Left colon (tissue), 2 donors: ENCODE measurements around the gene LMOD1. TPM values are rescaled to one million over a fixed set of nuclear protein-coding genes. Genes with fewer than 3 reads are reported as not detected.

Source experiments
- ATAC-seq: fragments of 200-7000 bp; cut with Tn5 transposase; one replicate; pipeline ENCODE4 v1.9.1; 2020; ENCODE audit warnings: mild to moderate bottlenecking, moderate library complexity
- DNase-seq, 2 donors: peaks; one replicate each; pipeline ENCODE4 v3.0.0-alpha.2; 2020
- intact Hi-C, 2 donors: fragments of 100-400 bp; cut with DNase I in 1 of 2; cut with micrococcal nuclease in 1 of 2; formaldehyde crosslinking; loops; one replicate each; pipeline versions ENCODE4 v1.11.2 to v1.14.0; 2022; cut with DNase I, micrococcal nuclease
- total RNA-seq, 2 donors: library from RNA; stranded (reverse); fragmentation: NEBNext Ultra II Directional; extraction: Animal tissue kit (Norgen Biotek cat#: 25700); gene quantifications; one replicate each; pipeline ENCODE4 v1.2.1, GENCODE V29; 2021
- donor health status: DM: no; HTN: no; CAD: no.
- donor health status: DM: yes; HTN: yes; CAD: no.

The LMOD1 gene
- total RNA-seq, 2 donors from 2014 or later: 9.4 to 58.4 TPM

DNA sequence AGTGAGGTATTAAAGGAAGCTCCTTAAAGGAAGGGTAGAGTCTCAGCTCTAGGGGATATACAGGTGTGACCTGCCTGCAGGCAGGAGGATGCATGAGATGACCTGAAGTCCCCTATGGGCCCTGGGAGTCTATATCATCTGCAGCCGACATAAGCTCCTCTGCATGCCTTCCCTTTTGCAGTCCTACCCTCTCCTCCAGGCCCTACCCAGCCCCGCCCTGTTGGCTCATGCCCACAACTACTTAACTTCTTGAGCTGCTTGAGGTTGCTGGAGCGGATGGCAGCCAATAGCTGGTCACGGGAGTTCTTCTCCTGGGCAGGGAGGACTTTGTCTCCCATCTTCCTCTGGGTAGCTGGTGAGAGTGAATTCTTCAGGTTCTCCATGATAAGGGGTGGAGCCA lies 47.4 kb downstream of the LMOD1 start:
- intact Hi-C loops: loop anchor here in 1 of 2 donors (10.0 kb wide), 1 partner anchor 76 kb away; no protein-coding TSS in a partner anchor
- ATAC-seq (no peak), DNase-seq (no peak)

DNA sequence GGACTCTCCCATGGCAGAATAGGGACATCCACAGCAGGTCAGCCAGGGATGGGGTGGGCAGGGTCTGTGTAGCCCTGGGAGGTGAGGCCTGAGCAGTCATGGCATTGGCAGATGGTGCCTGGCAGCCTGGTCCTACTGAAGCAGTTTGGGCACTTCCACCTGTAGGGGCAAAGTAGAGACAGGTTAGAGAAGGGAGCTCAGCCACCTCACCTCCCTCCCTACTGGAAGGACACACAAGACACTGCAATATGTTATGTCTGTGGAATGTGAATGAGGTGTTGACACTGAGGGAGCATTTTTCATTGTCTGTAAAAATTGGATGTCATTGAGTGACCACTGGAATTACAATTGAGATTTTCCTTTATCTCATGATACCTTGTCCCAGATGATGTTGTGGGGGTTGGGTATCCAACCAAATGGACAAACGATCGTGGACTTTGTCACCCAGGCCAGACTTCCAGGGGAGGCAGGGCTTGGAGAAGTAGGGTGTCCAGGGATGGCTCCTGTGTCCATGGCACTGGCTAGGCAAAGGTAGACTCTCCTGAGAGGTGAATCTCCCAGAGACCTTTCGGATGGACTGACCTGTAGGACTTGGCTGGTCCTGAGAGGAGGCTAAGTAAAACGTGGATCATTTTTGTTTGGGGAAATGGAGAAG lies 48.0 kb downstream of the LMOD1 start:
- ATAC-seq (no peak), DNase-seq (no peak)
- intact Hi-C loops: loop anchor here in 1 of 2 donors (10.0 kb wide), 1 partner anchor 76 kb away; no protein-coding TSS in a partner anchor

DNA sequence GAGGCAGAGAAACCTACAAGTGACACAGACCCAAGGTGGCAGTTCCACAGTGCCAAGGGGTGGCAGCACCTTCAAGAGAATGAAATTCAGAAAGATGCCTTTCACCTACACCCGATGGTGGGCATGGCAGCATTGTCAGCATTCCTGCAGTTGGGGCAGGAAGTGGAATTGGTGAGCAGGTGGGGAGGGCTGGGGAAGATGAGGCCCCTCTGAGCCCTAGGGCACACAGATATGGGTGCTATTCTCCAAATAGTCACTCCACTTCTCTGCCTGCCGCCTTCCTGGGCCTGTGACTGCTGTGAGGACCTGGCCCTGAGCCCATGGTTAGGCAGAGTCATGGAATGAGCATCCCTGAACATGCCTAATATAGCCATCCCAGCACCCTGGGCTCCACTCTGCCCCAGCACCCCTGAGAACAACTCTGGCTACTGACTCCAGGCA lies 49.4 kb downstream of the LMOD1 start:
- ATAC-seq: peak; percentile 15
- intact Hi-C loops: loop anchor here in 1 of 2 donors (10.0 kb wide), 1 partner anchor 78 kb away; no protein-coding TSS in a partner anchor
- DNase-seq: peak in 1 of 2 donors; percentile 61

DNA sequence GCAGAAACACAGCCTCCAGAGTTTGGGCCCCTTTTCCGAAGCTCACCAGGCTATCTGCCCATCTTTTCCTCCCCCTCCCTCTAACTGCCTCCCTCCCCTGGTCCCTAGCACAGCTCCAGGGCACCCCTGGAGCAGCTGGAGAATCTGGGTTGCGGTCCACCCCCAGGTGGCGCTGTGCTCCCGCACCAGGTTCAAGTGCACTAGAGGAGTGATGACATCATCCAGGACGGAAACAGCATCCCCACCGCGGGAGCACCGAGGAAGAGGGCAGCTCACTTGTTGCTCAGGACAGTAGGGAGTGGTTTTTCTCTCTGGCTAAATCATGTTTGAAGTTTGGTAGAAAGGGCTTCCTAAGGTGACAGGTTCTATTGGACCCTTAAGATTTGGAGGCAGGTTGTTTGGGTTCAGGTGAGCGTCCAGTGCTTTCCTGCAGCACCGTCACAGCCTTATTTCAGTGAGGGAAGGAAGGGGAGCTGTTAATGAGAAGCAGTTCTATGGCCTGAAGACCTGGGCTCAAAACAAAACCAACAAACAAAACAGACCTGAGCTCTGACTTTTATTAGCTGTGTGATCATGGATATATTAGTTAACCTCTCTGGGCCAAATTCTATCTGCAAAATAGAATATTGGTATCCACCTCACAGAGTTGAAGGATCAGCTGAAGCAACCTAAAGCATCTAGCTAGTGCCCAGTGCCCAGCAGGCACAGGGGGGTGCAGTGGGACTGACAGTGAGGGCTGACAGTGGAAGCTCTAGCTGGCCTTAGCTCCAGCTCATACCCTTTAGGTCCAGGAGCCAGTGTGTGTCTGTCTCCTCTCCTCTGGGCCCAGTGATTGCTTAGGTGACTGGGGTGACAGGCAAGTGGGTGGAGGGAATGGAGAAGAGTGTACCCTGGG lies 50.2 kb downstream of the LMOD1 start:
- peak; percentile 96 for ATAC-seq
- DNase-seq: peak; percentile 87 to 90
- intact Hi-C loops: loop anchor here in 1 of 2 donors (10.0 kb wide), 1 partner anchor 79 kb away; no protein-coding TSS in a partner anchor

DNA sequence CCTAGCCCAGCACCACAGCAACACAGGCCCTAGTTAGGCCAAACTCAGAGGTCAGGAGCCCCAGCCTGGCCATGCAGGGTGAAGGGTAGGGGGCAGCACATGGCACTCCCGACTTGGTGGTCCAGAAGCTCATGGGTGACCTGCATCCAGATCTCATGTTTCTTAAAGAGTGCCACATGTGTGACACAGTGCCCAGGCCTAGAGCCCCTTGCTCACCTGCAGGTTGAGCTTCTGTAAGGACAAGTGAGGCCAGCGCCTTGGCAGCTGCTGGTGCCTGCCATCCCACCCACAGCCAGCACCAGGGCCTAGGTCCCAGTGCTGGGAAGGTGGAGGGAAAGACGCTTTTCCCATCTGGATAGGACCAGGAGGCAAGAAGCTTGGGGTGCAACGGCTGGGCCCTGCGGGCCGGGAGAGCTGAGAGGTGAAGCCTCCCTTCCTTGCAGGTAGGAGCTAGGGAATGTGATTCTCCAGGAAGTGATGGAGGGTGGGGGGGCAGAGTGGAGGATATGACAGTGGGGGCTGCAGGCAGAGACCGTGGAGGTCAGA lies 51.2 kb downstream of the LMOD1 start:
- ATAC-seq (no peak), DNase-seq (no peak)
- intact Hi-C loops: loop anchor here in 1 of 2 donors (10.0 kb wide), 1 partner anchor 80 kb away; no protein-coding TSS in a partner anchor

DNA sequence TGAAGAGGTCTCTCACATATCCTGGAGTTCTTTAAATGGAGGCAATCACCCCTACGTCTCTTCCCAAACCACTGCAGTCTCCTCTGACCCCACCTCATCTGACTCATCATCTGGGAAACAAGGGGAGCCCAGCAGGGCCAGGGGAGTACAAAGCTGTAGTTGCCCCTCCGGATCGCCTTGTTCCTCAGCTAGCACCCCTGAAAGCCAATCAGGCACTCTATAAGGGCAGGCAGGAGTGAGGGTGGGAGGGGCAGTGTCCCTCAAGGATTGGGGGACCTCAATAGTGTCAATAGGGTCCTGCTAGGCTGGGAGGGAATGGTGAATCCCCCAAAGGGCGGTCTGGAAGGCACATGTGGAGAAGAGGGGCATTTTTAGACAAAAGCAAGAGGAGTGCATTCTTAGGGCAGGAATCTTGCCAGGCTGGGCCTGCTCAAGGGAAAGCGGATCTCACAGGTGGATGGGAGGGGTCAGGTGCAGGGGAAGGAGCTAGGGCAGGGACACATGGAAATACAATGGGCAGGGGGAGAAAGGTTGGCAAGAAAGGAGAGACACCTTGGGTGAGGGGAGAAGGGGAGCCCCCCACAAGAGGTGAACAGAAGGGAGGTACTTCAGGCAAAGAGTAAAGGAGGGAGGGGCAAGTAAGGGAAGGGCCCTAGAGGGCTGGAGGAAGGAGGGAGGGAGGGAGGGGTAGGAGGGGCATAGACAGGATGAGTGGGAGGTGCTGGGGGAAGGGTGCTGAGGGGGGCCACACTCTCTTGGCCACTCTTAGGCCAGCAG lies 51.8 kb downstream of the LMOD1 start:
- intact Hi-C loops: loop anchor here (5.0 to 10.0 kb wide), 2 partner anchors 78 to 80 kb away; no protein-coding TSS in a partner anchor

DNA sequence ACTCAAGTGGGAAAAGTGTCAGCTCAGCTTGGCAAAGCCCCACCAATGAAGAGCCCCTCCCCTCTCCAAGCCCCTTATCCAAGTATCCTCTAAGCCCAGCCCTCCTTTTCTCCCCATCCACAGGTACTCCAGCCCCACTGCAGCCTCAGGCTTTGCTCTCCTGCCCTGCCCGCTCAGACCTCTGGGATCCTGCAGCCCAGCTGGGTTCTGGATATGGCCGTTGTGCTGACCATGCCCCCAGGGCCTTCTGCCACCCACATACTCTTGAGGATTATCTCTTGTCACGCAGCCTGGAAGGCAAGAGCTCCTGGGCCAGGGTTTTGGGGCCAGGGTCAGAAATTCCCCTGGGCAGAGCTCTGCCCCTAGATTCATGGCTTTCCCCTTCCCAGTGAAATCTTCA lies 52.9 kb downstream of the LMOD1 start:
- no peak for DNase-seq
- no peak for ATAC-seq
- intact Hi-C loops: loop anchor here (5.0 to 10.0 kb wide), 2 partner anchors 79 to 81 kb away; no protein-coding TSS in a partner anchor

More for the DNA sequence above, 51.8 kb downstream of the LMOD1 start:
- DNase-seq (no peak), ATAC-seq (no peak)

DNA sequence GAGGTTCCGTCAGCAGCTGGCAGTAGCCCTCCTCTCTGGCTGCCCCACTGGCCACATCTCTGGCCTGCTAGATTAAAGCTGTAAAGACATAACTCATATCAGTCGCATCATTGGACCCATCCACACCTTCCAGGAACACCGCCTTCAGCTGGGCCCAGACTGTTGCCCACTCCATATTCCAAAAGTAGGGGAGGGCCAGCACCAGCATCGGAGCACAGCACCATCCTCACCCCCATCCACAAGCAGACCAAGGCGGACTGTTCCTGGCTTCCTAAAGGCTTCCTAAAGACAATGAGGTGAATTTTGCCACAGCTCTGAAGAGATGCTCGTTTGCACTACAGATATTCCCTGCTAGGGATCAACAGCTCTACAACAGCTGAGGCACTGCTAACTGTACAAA lies 54.1 kb downstream of the LMOD1 start:
- intact Hi-C loops: loop anchor here (5.0 to 10.0 kb wide), 2 partner anchors 80 to 83 kb away; no protein-coding TSS in a partner anchor
- no peak for DNase-seq
- ATAC-seq: no peak

DNA sequence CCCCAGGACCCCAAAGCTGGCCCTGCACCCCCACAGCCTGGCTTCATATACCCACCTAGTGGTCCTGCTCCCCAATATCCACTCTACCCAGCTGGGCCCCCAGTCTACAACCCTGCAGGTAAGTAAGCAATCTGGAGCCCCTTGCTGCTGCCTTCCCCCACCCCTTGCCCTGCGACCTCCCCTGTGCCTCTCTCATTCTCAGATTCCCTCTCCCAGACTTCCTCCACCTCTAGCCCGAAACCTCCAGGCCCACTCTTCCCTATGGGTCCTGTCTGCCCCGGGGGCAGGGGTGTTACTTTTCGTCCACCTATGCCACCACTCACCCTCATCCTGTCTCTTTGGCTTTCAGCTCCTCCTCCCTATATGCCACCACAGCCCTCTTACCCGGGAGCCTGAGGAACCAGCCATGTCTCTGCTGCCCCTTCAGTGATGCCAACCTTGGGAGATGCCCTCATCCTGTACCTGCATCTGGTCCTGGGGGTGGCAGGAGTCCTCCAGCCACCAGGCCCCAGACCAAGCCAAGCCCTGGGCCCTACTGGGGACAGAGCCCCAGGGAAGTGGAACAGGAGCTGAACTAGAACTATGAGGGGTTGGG lies 54.8 kb downstream of the LMOD1 start:
- ATAC-seq: no peak
- no peak for DNase-seq
- intact Hi-C loops: loop anchor here (5.0 to 10.0 kb wide), 2 partner anchors 81 to 83 kb away; no protein-coding TSS in a partner anchor

DNA sequence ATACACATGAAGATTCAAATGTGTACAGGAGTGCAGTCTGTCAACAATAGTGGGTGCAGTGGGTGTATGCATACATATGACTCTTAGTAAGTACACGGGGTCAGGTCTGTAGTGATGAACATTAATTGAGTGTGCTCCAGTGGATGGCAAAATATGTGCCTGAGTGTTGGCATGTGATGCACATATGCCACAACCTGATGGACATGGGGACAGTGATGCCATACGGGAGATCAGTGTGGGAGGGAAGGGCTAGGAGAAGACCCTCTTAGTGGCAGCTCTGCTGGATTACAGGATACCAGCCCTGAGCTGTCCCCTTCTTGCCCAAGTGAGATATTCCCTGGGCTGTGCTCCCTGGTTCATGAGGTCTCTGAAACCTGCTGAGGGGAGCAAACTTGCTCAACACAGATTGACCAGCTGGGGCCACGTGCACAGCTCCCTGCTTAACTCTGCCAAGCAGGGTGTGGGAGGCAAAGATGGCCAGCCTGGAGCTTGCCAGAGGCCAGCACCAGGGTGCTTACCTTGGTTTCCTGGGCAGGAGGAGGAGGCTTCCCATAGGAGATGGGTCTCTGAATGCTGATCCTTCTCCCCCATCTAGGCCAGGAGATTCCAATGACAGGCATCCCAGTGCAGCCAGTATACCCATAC lies 55.4 kb downstream of the LMOD1 start:
- DNase-seq: no peak
- intact Hi-C loops: loop anchor here (5.0 to 10.0 kb wide), 2 partner anchors 81 to 84 kb away; no protein-coding TSS in a partner anchor
- ATAC-seq: no peak

DNA sequence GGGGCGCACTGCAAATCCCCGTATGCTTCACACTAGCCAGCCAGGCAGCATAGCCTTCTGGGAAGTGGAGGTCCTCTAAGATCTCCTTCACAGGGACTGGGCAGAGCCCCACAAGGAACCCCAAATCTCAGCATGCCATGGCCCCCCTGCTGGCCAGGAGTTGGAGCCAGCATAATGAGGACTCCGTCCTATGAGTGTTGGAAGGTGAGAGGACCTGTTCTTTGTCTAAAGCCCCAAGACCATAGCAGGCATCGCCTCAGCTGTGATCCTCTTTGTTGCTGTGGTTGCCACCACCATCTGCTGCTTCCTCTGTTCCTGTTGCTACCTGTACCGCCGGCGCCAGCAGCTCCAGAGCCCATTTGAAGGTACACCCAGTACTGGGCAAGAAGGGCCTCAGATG lies 56.1 kb downstream of the LMOD1 start:
- DNase-seq (no peak), ATAC-seq (no peak)
- intact Hi-C loops: loop anchor here (5.0 to 10.0 kb wide), 2 partner anchors 82 to 85 kb away; no protein-coding TSS in a partner anchor

DNA sequence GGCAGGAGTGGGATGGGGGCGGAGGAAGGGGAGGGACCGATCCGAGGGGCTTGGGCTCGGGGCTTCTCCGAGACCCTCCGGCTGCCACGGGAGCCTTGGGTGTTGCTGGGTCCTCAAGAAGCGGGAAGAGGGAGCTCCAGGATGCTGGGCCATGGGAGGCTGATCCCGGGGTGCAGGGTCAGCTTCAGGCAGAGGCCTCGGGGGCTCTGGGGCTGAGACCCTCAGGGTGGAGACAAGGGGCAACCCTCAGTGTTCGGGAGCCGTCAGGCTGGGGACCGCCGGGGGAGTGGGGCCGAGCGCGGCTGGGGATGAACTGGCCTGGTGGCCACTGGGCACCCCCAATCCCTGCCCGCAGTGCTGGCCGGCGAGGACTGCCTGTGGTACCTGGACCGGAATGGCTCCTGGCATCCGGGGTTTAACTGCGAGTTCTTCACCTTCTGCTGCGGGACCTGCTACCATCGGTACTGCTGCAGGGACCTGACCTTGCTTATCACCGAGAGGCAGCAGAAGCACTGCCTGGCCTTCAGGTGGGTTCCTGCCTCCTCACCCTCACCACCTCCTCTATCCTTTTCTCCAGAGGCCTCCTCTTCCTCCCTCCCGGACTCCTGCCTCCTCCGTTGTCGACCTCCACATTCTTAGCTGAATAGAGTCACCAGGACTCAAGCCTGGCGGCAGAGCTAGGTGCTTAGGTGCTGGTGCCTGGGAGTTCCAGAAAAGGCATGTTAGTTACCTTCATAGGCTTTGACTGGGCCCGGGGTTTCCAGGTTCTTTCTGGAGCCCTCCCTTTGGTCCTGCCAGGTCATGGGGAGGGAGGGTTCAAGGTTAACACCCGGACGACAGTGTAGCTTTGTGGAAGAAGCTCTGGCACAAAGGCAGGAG lies 57.0 kb downstream of the LMOD1 start:
- no peak for DNase-seq
- intact Hi-C loops: loop anchor here in 1 of 2 donors (5.0 kb wide), 1 partner anchor 68 kb away; the partner anchor contains the start of gene TIMM17A
- no peak for ATAC-seq

DNA sequence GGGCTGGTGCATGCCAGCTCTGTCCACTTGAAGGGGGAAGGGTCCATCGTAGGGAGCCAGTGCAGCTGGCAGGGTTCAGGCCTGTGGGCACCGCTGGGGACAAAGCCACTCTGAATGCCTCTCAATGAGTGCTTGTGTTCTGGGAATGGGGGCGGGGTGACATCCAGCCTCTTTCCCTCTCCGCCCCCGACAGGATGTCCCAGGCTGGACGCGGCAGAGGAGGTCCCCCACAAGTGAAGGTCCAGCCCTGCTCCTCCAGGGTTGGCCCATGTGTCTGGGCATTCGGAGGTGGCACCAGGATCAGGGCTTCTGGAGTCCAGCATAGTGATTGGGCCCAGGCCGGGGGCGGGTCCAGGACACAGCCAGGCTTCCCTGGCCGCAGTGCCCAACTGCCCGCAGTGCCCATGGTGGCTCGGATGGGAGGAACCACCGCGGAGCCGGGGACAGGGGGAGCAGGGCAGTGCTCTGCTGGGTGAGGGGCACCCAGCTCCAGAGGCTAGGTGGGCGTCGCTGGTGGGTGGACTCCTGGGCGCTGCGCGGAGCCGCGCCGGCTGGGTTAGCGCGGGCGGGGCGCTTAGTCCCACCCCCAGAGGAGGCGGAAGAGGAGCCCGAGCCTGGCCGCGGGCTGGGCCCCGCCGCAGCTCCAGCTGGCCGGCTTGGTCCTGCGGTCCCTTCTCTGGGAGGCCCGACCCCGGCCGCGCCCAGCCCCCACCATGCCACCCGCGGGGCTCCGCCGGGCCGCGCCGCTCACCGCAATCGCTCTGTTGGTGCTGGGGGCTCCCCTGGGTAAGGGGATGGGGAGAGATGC lies 57.9 kb downstream of the LMOD1 start, which contains the start of gene SHISA4:
Gene SHISA4, plus strand, starts transcription at position 617 of the 808 bp plus-strand sequence. Its CDS starts 97 bp downstream, at position 714.
- DNase-seq: peak; percentile 57 to 63

DNA sequence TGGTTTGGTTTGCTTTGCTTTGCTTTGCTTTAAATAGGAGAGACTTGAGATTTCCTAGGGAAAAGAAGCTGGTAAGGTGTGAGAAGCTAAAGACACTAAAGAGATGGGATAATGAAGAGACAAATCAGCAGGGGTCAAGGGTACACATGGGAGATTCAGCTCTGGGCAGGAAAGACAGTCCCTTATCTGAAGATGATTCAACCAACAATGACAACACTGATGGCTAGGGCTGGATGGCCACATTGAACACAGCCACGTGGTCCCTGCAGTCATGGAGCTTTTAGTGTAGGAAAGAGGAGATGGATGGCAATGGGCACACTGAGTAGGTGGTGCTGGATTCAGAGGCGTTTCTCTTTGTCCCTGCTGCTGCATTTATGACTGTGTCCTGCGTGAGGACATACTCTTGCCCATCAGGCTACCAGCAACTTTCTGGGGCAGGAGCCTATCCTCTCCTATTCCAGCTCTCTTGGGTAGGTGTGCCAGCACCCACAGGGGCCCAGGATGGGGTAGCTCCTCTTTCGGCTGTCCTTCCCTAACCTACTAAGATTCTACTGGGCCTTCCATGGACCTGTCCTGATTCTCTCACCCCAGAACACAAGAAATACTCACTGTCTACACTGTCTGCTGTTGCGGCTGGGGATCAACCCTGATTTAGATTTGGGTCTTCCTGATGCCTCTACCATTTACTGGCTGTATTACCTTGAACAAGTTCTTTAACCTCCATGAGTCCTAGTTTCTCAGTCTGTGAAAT lies 59.1 kb downstream of the LMOD1 start:
- intact Hi-C loops: loop anchor here in 1 of 2 donors (5.0 kb wide), 1 partner anchor 70 kb away; the partner anchor contains the start of gene TIMM17A
- ATAC-seq (no peak), DNase-seq (no peak)

More for the DNA sequence above, 57.9 kb downstream of the LMOD1 start, which contains the start of gene SHISA4:
- ATAC-seq: peak; percentile 91
- intact Hi-C loops: loop anchor here in 1 of 2 donors (5.0 kb wide), 1 partner anchor 69 kb away; the partner anchor contains the start of gene TIMM17A
